Measurements from ENCODE around the gene THBS3. TPM values are rescaled to one million over a fixed set of nuclear protein-coding genes. Genes with fewer than 3 reads are reported as not detected.
A peak's percentile ranks its signal among the peaks of the same experiment; 100 is the strongest.

Gene THBS3
- total RNA-seq, 1 experiment from 2014 or later, result 33.0 TPM

DNA sequence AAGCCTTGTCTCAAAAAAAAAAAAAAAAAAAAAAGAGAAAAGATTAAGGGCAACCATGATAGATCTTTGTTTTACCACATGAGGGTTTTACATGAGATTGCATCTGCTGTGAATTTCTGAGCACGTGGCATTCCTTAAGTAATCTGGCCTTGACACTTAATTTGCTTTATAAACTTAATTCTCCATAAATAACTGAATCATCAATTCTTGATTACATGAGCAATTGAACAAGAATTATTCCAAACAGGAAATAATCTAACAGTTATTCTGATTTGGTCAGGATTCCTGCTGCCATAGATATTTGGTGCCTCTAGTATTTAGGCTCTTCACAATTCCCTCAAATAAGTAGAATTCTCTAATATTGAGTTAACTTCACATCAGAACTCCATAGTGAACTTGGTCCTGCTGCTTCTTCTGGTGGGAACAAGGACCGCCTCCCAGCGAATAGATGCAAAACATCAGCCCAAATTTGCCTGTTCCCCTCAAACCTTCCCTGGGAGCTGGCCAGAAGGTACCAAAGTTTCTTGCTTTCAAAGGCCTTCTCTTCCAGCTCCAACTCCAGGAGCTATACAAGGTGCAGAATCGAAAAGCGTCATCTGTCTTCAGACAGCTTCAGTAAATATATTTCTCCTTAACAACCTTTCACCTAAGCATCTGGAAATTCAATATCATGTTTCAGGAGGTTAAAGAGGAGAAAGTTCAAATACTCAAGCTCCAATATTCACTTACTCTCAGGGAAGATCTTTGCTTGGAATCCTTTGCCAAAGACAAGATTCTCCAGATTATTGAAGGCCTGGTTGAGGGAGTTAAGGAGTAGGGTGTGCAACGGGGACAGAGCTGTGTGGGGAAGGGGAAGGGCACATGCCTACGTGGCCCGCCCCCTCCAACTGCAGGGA is 35.6 kb downstream of the THBS3 start:
- Mint-ChIP-seq H3K36me3 (ENCODE audit: insufficient read depth, unreplicated experiment) (peaks cover 39% of the 10 kb centered on the region), H3K4me3 (ENCODE audit: unreplicated experiment) (peak overlapping the region; percentile 87), H3K4me1 (ENCODE audit: insufficient read depth, unreplicated experiment) (peaks cover 43% of the 10 kb centered on the region), H3K27ac (ENCODE audit: low read depth, unreplicated experiment) (peak overlapping the region; percentile 95), H3K27me3 (ENCODE audit: insufficient read depth, unreplicated experiment) (no peaks in the 10 kb centered on the region), H3K9me3 (ENCODE audit: unreplicated experiment) (no peaks in the 10 kb centered on the region)
- TF ChIP-seq, protein P1, sequence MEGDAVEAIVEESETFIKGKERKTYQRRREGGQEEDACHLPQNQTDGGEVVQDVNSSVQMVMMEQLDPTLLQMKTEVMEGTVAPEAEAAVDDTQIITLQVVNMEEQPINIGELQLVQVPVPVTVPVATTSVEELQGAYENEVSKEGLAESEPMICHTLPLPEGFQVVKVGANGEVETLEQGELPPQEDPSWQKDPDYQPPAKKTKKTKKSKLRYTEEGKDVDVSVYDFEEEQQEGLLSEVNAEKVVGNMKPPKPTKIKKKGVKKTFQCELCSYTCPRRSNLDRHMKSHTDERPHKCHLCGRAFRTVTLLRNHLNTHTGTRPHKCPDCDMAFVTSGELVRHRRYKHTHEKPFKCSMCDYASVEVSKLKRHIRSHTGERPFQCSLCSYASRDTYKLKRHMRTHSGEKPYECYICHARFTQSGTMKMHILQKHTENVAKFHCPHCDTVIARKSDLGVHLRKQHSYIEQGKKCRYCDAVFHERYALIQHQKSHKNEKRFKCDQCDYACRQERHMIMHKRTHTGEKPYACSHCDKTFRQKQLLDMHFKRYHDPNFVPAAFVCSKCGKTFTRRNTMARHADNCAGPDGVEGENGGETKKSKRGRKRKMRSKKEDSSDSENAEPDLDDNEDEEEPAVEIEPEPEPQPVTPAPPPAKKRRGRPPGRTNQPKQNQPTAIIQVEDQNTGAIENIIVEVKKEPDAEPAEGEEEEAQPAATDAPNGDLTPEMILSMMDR (IDR thresholded peaks at IDR 0.05; ENCODE audit: unreplicated experiment), result no peak
- intact Hi-C loops (cut with micrococcal nuclease), result loop anchor here (5.0 kb wide), 1 partner anchor 200 kb away; the partner anchor contains the start of genes CKS1B and SHC1
- POLR2A ChIA-PET, result interaction anchor here (0.6 to 15.7 kb wide), 32 partner anchors 8 to 743 kb away, joined by 3 to 215 read pairs (median 8); partner anchors contain the start of genes CKS1B, DPM3, EFNA1 and EFNA3
- DNase-seq (ENCODE audit: unreplicated experiment), result no peak
- CTCF ChIA-PET, result interaction anchor here (0.5 to 14.5 kb wide), 43 partner anchors 8 to 509 kb away, joined by 3 to 380 read pairs (median 6); partner anchors contain the start of genes ADAM15, DPM3, MTX1 and THBS3
- TSS peak; percentile 61 for BruUV-seq (replicated peaks)

DNA sequence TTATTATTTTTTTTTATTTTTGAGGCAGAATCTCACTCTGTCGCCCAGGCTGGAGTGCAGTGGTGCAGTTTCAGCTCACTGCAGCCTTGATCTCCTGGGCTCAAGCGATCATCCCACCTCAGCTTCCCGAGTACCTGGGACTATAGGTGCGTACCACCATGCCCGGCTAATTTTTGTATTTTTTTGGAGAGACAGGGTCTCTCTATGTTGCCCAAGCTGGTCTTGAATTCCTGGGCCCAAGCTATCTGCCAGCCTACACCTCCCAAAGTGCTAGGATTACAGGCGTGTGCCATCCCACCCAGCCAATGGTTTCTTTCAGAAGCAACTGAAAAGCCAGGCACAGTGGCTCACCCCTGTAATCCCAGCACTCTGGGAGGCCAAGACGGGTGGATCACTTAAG is 36.9 kb downstream of the THBS3 start:
- BruUV-seq (replicated peaks), result no TSS peak
- peaks cover 39% of the 10 kb centered on the region for H3K36me3 Mint-ChIP-seq (ENCODE audit: insufficient read depth, unreplicated experiment)
- peaks cover 32% of the 10 kb centered on the region for H3K4me1 Mint-ChIP-seq (ENCODE audit: insufficient read depth, unreplicated experiment)
- no peaks in the 10 kb centered on the region for H3K9me3 Mint-ChIP-seq (ENCODE audit: unreplicated experiment)
- peak overlapping the region; percentile 18 for H3K27ac Mint-ChIP-seq (ENCODE audit: low read depth, unreplicated experiment)
- CTCF ChIA-PET, result interaction anchor here (0.6 to 14.5 kb wide), 14 partner anchors 22 to 622 kb away, joined by 3 to 380 read pairs (median 6); partner anchors contain the start of gene DPM3
- intact Hi-C loops (cut with micrococcal nuclease), result loop anchor here (5.0 kb wide), 1 partner anchor 199 kb away; the partner anchor contains the start of genes CKS1B and SHC1
- POLR2A ChIA-PET, result interaction anchor here (0.9 to 5.0 kb wide), 4 partner anchors 35 to 79 kb away, joined by 3 to 75 read pairs (median 32); partner anchors contain the start of genes EFNA1 and SLC50A1
- TF ChIP-seq, protein P1 (IDR thresholded peaks at IDR 0.05; ENCODE audit: unreplicated experiment), result no peak
- peak overlapping the region; percentile 87 for H3K4me3 Mint-ChIP-seq (ENCODE audit: unreplicated experiment)
- no peak for DNase-seq (ENCODE audit: unreplicated experiment)
- H3K27me3 Mint-ChIP-seq (ENCODE audit: insufficient read depth, unreplicated experiment), result no peaks in the 10 kb centered on the region

DNA sequence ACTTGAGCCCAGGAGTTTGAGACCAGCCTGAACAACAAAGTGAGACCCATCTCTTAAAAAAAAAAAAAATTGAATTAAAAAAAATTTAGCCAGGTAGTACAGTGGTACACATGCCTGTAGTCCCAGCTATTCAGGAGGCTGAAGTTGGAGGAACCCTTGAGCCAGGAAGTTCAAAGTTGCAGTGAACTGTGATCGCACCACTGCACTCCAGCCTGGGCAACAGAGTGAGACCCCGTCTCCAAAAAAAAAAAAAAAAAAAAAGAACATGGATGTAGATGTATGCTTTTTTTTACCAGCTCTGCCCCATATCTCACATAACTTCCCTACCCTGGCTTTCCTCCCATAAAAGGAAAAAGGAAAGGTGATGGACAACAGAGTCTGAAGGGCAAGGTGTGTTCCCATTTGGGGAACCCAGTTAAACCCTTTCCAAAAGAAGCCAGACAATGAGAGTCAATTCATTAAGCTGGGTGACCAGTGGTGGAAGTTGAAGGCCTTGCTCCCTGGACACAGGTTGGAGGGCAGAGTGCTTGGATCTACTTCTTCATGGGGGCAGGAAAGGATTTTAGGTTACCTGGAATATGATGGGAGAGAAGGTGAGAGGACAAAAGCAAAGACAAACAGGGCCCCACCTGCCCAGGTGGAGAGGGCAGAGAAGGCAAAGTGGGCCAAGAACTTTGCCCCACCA is 37.5 kb downstream of the THBS3 start:
- H3K4me3 Mint-ChIP-seq (ENCODE audit: unreplicated experiment), result no peak overlapping the region
- H3K9me3 Mint-ChIP-seq (ENCODE audit: unreplicated experiment), result no peaks in the 10 kb centered on the region
- H3K36me3 Mint-ChIP-seq (ENCODE audit: insufficient read depth, unreplicated experiment), result peaks cover 39% of the 10 kb centered on the region
- DNase-seq (ENCODE audit: unreplicated experiment), result no peak
- peaks cover 32% of the 10 kb centered on the region for H3K4me1 Mint-ChIP-seq (ENCODE audit: insufficient read depth, unreplicated experiment)
- TF ChIP-seq, protein P1 (IDR thresholded peaks at IDR 0.05; ENCODE audit: unreplicated experiment), result no peak
- intact Hi-C loops (cut with micrococcal nuclease), result loop anchor here (5.0 kb wide), 1 partner anchor 198 kb away; the partner anchor contains the start of genes CKS1B and SHC1
- no peaks in the 10 kb centered on the region for H3K27me3 Mint-ChIP-seq (ENCODE audit: insufficient read depth, unreplicated experiment)
- ChIA-PET CTCF (interaction anchor here (0.5 to 14.5 kb wide), 14 partner anchors 13 to 192 kb away, joined by 3 to 380 read pairs (median 6); no protein-coding TSS in a partner anchor), POLR2A (interaction anchor here (0.5 to 5.0 kb wide), 6 partner anchors 34 to 79 kb away, joined by 3 to 75 read pairs (median 6); partner anchors contain the start of genes EFNA1 and SLC50A1)
- BruUV-seq (replicated peaks), result no TSS peak
- H3K27ac Mint-ChIP-seq (ENCODE audit: low read depth, unreplicated experiment), result no peak overlapping the region

All from MCF 10A (cell line).